HG02884 (cell line): ENCODE results near the gene ARHGAP29.

ENCODE experiments used
- ATAC-seq: cut with Tn5 transposase; IDR thresholded peaks from one replicate; pipeline ENCODE4 v1.9.1; 2021; ENCODE audit warnings: mild to moderate bottlenecking, moderate library complexity; ENCODE audit not compliant: unreplicated experiment

Gene ARHGAP29

DNA sequence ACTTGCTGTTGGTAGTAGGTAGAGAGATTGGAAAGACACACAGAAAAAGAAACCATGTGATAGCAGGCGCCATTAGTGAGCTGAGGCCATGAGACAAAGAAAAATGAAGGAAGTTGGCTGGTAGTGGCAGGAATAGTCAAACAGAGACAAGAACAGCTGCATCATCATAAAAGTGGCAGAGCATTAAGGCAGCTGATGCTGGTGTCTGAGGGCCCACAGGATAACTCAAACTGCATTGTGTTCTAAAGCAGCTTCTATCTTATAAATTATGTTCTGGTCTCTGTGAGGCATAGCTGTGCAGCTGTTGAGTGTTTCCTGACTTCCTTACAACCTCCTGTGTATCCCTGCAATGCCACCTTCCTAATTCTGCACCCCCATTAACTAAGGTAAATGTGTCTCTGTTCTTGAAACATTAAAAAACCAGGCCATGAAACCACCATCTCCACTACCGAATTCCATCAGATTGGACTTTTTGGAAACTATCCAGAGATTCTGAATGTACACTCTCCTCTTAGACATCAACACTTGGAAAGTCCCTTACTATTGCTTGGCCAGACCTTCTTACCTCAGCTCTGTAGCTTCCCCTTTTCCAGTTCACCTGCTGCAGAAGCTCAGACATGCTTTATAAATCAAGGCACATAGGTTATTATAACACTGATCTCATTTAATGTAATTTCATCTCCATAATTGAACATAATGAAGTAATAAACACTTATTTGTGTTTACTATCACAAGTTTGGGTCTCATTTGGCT is 23.4 kb upstream of the ARHGAP29 start:
- ATAC-seq = no peak

DNA sequence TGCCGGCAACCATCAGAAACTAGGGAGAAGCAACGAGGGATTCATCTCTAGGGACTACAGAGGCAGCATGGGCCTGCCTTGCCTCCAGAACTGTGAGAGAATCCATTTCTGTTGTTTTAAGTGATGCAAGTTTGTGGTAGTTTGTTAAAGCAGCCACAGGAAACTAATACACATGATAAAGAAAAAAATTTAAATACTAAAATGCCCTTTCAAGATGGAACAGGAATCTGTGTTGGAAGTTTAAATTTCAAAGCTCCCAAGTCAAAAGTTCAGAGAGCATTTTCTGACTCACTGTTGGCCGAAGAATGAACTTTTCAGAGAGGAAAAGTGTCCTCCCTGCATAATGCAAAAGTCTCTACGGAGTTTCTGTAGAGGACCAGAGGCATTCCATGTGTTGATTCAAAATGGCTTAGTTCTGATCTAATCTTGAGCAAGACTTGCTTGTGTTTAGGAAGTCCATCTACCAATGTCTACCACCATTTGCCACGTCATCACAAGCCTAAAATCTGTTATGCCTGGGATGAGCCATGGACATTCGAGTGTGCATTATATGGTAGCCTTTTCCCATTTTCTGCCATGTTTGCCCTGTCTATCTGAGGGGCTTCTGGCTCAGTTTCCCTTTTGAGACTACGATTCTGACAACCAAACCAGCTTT is 22.4 kb upstream of the ARHGAP29 start:
- no peak for ATAC-seq

DNA sequence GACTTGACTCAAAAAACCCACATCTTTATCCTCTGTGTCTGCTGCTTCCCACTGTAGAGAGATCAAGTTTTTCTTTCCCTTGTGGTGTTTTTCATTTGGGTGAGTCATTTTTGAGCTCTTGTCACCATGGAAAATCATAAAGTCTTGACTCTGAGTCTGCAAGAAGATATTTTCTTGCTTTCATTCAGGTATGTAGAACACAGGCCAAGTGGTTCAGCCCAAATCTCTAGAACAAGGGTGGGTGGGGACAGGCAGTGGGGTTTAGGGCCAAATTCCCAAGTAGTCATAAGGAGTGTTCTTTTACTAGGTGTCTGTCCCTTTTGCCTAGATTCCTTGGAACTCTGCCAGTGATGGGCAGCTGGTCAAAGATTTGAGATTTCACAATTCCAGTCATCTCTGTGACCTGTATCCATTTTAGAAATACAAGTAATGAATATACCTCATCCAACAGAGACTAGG is 21.5 kb upstream of the ARHGAP29 start:
- ATAC-seq = no peak

GRCh38 chr1:94257444-94257843 is 20.1 kb upstream of the ARHGAP29 start:
- no peak for ATAC-seq

DNA sequence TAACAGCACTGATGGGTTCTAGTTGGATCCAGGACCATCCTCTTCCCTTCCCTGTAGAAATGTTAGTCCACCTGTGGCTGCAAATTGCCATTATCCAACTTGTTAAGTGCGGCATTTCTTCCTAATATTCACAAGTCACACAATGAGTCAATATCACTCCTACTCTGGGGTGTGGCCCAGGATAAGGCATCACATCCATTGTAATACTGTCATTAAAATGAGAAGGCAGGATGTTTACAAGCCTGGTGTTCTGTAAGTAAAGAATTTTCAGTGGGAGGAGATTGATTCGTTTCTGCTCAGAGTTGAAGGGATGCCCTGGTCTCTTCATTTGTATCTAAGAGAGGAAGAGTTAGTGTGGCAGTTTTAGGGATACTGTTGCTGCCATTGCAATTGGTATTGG is 18.1 kb upstream of the ARHGAP29 start:
- ATAC-seq = no peak

- ATAC-seq = no peak
These were observed 16.9 kb upstream of the ARHGAP29 start for GRCh38 chr1:94254073-94254810.

- no peak for ATAC-seq
These were observed 16.2 kb upstream of the ARHGAP29 start for GRCh38 chr1:94253456-94254017.

GRCh38 chr1:94250341-94250740 is 13.0 kb upstream of the ARHGAP29 start:
- ATAC-seq = no peak

DNA sequence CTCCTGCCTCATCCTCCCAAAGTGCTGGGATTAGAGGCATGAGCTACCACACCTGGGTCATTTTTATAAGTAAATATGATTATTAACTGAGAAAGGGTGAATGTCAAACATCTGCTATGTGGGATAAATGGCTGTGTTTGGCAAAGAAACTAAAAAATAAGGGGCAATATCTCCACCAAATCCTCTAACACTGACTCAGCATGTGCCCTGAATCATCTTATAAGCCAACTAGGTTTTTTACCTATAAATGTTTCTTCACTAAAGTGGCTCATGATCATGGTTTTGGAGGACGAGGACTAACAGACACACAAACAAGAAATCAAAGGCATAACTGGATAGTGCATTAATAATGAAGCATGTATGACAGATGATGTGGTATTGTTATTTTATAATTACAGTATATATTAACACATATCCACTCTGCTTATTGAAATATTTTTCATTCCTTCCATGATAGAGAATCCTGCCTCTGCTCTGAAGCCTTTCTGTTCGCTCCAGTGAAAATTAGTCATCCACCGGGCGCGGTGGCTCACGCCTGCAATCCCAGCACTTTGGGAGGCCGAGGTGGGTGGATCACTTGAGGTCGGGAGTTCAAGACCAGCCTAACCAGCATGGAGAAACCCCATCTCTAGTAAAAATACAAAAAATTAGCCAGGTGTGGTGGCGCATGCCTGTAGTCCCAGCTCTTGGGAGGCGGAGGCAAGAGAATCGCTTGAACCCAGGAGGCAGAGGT is 11.7 kb upstream of the ARHGAP29 start:
- ATAC-seq = no peak

GRCh38 chr1:94247138-94248094 is 10.0 kb upstream of the ARHGAP29 start:
- peak; percentile 81 for ATAC-seq

DNA sequence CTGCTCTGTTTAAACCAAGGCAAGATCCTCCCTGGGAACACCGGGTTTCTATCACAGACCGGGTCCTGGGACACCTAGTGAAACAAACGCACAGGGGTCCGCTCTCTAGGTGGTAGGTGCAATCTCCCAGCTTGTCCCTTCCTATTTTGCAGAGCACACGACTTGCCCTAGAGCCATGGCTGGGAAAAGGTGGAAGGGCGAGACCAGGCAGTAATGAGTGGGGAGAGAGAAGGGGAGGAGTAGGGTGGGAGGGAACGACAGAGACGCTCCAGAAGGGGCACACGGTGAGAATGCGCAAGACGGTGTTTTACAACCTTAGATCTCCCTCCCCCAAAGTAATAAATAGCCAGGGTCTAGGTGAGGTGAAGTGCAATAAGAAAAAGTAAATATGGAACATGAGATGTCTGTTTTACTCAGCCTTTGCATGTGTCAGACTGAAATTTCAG is 9.3 kb upstream of the ARHGAP29 start:
- no peak for ATAC-seq

- ATAC-seq = no peak
These were observed 8.5 kb upstream of the ARHGAP29 start for GRCh38 chr1:94245747-94246438.

- ATAC-seq = no peak
These were observed 7.4 kb upstream of the ARHGAP29 start for GRCh38 chr1:94244816-94245215.

DNA sequence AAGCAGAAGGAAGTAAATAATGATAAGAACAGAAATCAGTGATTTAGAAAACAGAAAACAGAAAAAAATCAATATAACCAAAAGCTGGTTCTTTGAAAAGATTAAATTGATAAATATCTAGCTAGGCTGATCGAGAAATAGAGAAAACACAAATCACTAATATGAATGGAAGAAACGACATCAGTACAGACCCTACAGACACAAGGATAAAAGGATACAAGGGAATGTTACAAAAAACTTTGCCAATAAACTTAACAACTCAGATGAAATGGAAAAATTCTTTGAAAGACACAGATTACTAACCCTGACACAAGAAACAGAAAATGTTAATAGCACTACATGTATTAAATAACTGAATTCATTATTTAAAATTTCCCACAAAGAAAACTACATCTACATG is 6.3 kb upstream of the ARHGAP29 start:
- ATAC-seq = no peak

GRCh38 chr1:94240822-94241221 is 3.4 kb upstream of the ARHGAP29 start:
- no peak for ATAC-seq

GRCh38 chr1:94239796-94240195 is 2.4 kb upstream of the ARHGAP29 start:
- ATAC-seq = no peak

DNA sequence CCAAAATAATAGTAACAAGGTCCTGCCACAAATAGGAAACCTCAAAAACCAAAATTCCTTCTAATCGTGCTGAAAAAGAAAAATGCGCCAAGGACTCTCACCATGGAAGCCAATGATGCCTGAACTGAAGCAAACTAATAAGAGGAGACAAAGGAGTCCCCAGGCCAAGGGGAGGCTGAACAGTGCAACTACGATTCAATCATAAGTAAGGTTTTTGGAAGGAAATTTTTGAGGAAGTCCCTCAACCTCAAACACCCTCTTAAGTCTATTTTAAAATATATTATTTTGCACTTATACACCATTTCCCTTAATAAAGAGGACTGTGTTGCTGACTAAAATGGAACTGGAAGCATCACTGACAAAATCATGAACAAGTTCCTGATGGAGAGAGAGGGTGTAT is 1.7 kb upstream of the ARHGAP29 start:
- no peak for ATAC-seq

GRCh38 chr1:94236630-94237290 is 624 bp downstream of the ARHGAP29 start:
- peak; percentile 14 for ATAC-seq
